H1 (cell line): ENCODE measurements around the gene STRN. TPM values are rescaled to one million over a fixed set of nuclear protein-coding genes. Genes with fewer than 3 reads are reported as not detected.
A peak's percentile ranks its signal among the peaks of the same experiment; 100 is the strongest.

Experiments
- CTCF ChIA-PET: fragments of 300-600 bp; sonication (Branson Sonifier 250); formaldehyde crosslinking; loops from one replicate; lab custom pipeline; 2021; ENCODE audit not compliant: partially characterized antibody; lab: Charles Lee
- POLR2A ChIA-PET: fragments of 300-600 bp; sonication (Branson Sonifier 250); formaldehyde crosslinking; loops from one replicate; lab custom pipeline; 2021; ENCODE audit warnings: inconsistent platforms; ENCODE audit not compliant: partially characterized antibody; lab: Charles Lee
- DNase-seq, 2 experiments: peaks; one replicate each; pipeline versions ENCODE4 v3.0.0 to v3.0.0-alpha.2; 2010 to 2022; ENCODE audit warnings: low spot score in 2 of 2, low read depth in 1 of 2, mixed read lengths in 1 of 2
- FAIRE-seq: peaks from 2 replicates; lab custom pipeline; 2011; peaks lifted over from hg19 to GRCh38; lab: Jason Lieb, UNC
- H2AFZ ChIP-seq: 2 replicates; pipeline ENCODE4 v1.8.1; 2012; ENCODE audit warnings: low read length, inconsistent platforms
- H2AK5ac ChIP-seq: 2 replicates; pipeline ENCODE4 v1.6.1; 2013; ENCODE audit warnings: low read depth, low read length
- H2BK120ac ChIP-seq: replicated peaks from 2 replicates; pipeline ENCODE3; 2013; ENCODE audit warnings: low read depth, low read length, inconsistent platforms
- H2BK12ac ChIP-seq: 2 replicates; pipeline ENCODE4 v1.6.1; 2013; ENCODE audit warnings: low read depth, low read length
- H2BK15ac ChIP-seq: 2 replicates; pipeline ENCODE4 v1.6.1; 2013; ENCODE audit warnings: low read length
- H2BK20ac ChIP-seq: 2 replicates; pipeline ENCODE4 v1.6.1; 2013; ENCODE audit warnings: low read length
- H2BK5ac ChIP-seq: 2 replicates; pipeline ENCODE4 v1.6.1; 2013; ENCODE audit warnings: low read depth, low read length
- H3K14ac ChIP-seq: 2 replicates; pipeline ENCODE4 v1.6.1; 2013; ENCODE audit warnings: inconsistent platforms; ENCODE audit not compliant: insufficient read length
- H3K18ac ChIP-seq: 2 replicates; pipeline ENCODE4 v1.6.1; 2013; ENCODE audit warnings: low read length; ENCODE audit errors: extremely low read depth
- H3K23ac ChIP-seq: 2 replicates; pipeline ENCODE4 v1.6.1; 2013; ENCODE audit warnings: inconsistent platforms; ENCODE audit not compliant: insufficient read length
- H3K23me2 ChIP-seq: 2 replicates; pipeline ENCODE4 v1.6.1; 2013; ENCODE audit warnings: low read depth, low read length
- H3K27ac ChIP-seq: 2 replicates; pipeline ENCODE4 v1.6.1; 2011; ENCODE audit warnings: low read depth, low read length, inconsistent platforms
- H3K27me3 ChIP-seq, 4 experiments: replicated peaks in 1 of 4; 1 replicate in 1 of 4; 2 replicates in 3 of 4; pipeline versions ENCODE4 v1.6.1 to v1.8.1; 2011 to 2013; ENCODE audit warnings: low read length in 3 of 4, mild to moderate bottlenecking in 3 of 4, inconsistent platforms in 2 of 4, mixed read lengths in 2 of 4, moderate library complexity in 1 of 4; ENCODE audit not compliant: control insufficient read depth in 3 of 4, insufficient read depth in 3 of 4; ENCODE audit errors: extremely low read depth in 1 of 4
- H3K36me3 ChIP-seq, 4 experiments: 2 replicates each; pipeline versions ENCODE4 v1.6.1 to v1.8.1; 2011 to 2013; ENCODE audit warnings: mild to moderate bottlenecking in 4 of 4, low read length in 3 of 4, moderate library complexity in 2 of 4, control low read depth in 1 of 4, inconsistent platforms in 1 of 4; ENCODE audit not compliant: insufficient read depth in 4 of 4, control insufficient read depth in 2 of 4
- H3K4ac ChIP-seq: replicated peaks from 2 replicates; pipeline ENCODE3; 2013; ENCODE audit warnings: low read length, low read depth, mixed read lengths, inconsistent platforms; ENCODE audit not compliant: insufficient read length
- H3K4me1 ChIP-seq, 4 experiments: replicated peaks in 1 of 4; 1 replicate in 1 of 4; 2 replicates in 3 of 4; pipeline versions ENCODE4 v1.6.1 to v1.8.1; 2011 to 2013; ENCODE audit warnings: low read length in 3 of 4, inconsistent platforms in 2 of 4, mixed read lengths in 1 of 4; ENCODE audit not compliant: insufficient read depth in 4 of 4, control insufficient read depth in 3 of 4
- H3K4me2 ChIP-seq, 2 experiments: 2 replicates each; pipeline versions ENCODE4 v1.6.1 to v1.8.1; 2011 to 2013; ENCODE audit warnings: low read depth in 2 of 2, low read length in 2 of 2, control low read depth in 1 of 2, inconsistent platforms in 1 of 2, mild to moderate bottlenecking in 1 of 2; ENCODE audit not compliant: insufficient read depth in 1 of 2
- H3K4me3 ChIP-seq, 4 experiments: fragments of 200-600, 300-600 bp in 1 of 4; sonication (generic), shearing (Covaris generic), sonication (Bioruptor Twin) in 1 of 4; 2 replicates each; pipeline versions ENCODE4 v1.5.1 to v1.8.1; 2011 to 2016; ENCODE audit warnings: low read length in 4 of 4, low read depth in 3 of 4, control low read depth in 2 of 4, inconsistent platforms in 2 of 4, mild to moderate bottlenecking in 2 of 4, mixed read lengths in 1 of 4, moderate library complexity in 1 of 4; ENCODE audit not compliant: insufficient read depth in 2 of 4; ENCODE audit errors: extremely low read depth in 1 of 4
- H3K56ac ChIP-seq: replicated peaks from 2 replicates; pipeline ENCODE3; 2013; ENCODE audit warnings: low read depth, mild to moderate bottlenecking, mixed read lengths, low read length, inconsistent platforms; ENCODE audit not compliant: insufficient read length
- H3K79me1 ChIP-seq: 2 replicates; pipeline ENCODE4 v1.6.1; 2013; ENCODE audit warnings: low read depth, low read length, control low read depth
- H3K79me2 ChIP-seq, 2 experiments: 2 replicates each; pipeline versions ENCODE4 v1.6.1 to v1.8.1; 2012 to 2013; ENCODE audit warnings: low read length in 2 of 2, mild to moderate bottlenecking in 2 of 2, inconsistent platforms in 1 of 2; ENCODE audit not compliant: insufficient read depth in 2 of 2, control insufficient read depth in 1 of 2
- H3K9ac ChIP-seq, 4 experiments: replicated peaks in 1 of 4; 1 replicate in 1 of 4; 2 replicates in 3 of 4; pipeline versions ENCODE4 v1.6.1 to v1.8.1; 2011 to 2013; ENCODE audit warnings: low read depth in 3 of 4, low read length in 3 of 4, control low read depth in 2 of 4, mild to moderate bottlenecking in 2 of 4, moderate library complexity in 2 of 4, inconsistent platforms in 1 of 4; ENCODE audit errors: extremely low read depth in 1 of 4
- H3K9me3 ChIP-seq, 2 experiments: 2 replicates each; pipeline versions ENCODE4 v1.6.1 to v1.8.1; 2012 to 2013; ENCODE audit warnings: mild to moderate bottlenecking in 2 of 2, moderate library complexity in 2 of 2, control low read depth in 1 of 2, inconsistent platforms in 1 of 2, low read depth in 1 of 2, low read length in 1 of 2, mixed read lengths in 1 of 2; ENCODE audit not compliant: insufficient read depth in 2 of 2
- H4K20me1 ChIP-seq, 2 experiments: replicated peaks in 1 of 2; 2 replicates each; pipeline versions ENCODE3 to v1.8.1; 2011 to 2013; ENCODE audit warnings: inconsistent platforms in 2 of 2, low read length in 2 of 2, mild to moderate bottlenecking in 1 of 2; ENCODE audit not compliant: insufficient read depth in 2 of 2, control insufficient read depth in 1 of 2
- H4K5ac ChIP-seq: 2 replicates; pipeline ENCODE4 v1.6.1; 2013; ENCODE audit warnings: low read length, low read depth, mixed read lengths, inconsistent platforms; ENCODE audit not compliant: insufficient read length
- H4K8ac ChIP-seq: 2 replicates; pipeline ENCODE4 v1.8.0; 2013; ENCODE audit warnings: mild to moderate bottlenecking, moderate library complexity, low read length, inconsistent platforms; ENCODE audit not compliant: insufficient read depth; ENCODE audit errors: extremely low read depth
- H4K91ac ChIP-seq: replicated peaks from 2 replicates; pipeline ENCODE3; 2013; ENCODE audit warnings: low read length, mixed read lengths, inconsistent platforms; ENCODE audit not compliant: insufficient read length
- ASH2L ChIP-seq: fragments of 200-600, 300-600 bp; sonication (generic); IDR thresholded peaks from one replicate; pipeline ENCODE4 v1.7.1; 2017; ENCODE audit warnings: low read length
- CEBPB ChIP-seq: IDR thresholded peaks from 2 replicates; pipeline ENCODE4 v1.6.1; 2012; ENCODE audit warnings: low read depth, low read length
- CHD2 ChIP-seq: IDR thresholded peaks from 2 replicates; pipeline ENCODE4 v1.6.1; 2012; ENCODE audit warnings: low read length, improper control_type of control experiment
- CTBP2 ChIP-seq: IDR thresholded peaks from 2 replicates; pipeline ENCODE4 v1.7.0; 2011; ENCODE audit warnings: borderline replicate concordance, mild to moderate bottlenecking, moderate library complexity, mixed read lengths, low read length; ENCODE audit not compliant: insufficient read depth, insufficient read length
- GABPA ChIP-seq: IDR thresholded peaks from 2 replicates; pipeline ENCODE4 v1.6.1; 2011; ENCODE audit warnings: mild to moderate bottlenecking, low read length, moderate library complexity, borderline replicate concordance; ENCODE audit not compliant: insufficient read depth
- PHF8 ChIP-seq: fragments of 200-600 bp; sonication (generic); conservative IDR thresholded peaks from 2 replicates; pipeline ENCODE4 v1.7.1; 2012; ENCODE audit warnings: low read depth, mild to moderate bottlenecking, inconsistent platforms, low read length, moderate library complexity
- RNF2 ChIP-seq: fragments of 200-900, 300-1000 bp; sonication (generic); IDR thresholded peaks from 2 replicates; pipeline ENCODE4 v1.7.1; 2016; ENCODE audit warnings: borderline replicate concordance, low read depth, mild to moderate bottlenecking, antibody characterized with exemption, low read length; ENCODE audit not compliant: poor library complexity, severe bottlenecking; ENCODE audit errors: missing control alignments
- SIN3A ChIP-seq, 2 experiments: IDR thresholded peaks in 1 of 2; conservative IDR thresholded peaks in 1 of 2; 2 replicates each; pipeline ENCODE4 v1.6.1; 2011 to 2012; ENCODE audit warnings: low read length in 2 of 2, improper control_type of control experiment in 1 of 2, low read depth in 1 of 2, mild to moderate bottlenecking in 1 of 2
- SIX5 ChIP-seq: IDR thresholded peaks from 2 replicates; pipeline ENCODE4 v1.6.1; 2011; ENCODE audit warnings: mild to moderate bottlenecking, low read depth, low read length
- TAF7 ChIP-seq: optimal IDR thresholded peaks from 2 replicates; pipeline ENCODE3; 2011; ENCODE audit warnings: low read depth, mild to moderate bottlenecking, inconsistent platforms, low read length, moderate library complexity, borderline replicate concordance
- TCF12 ChIP-seq: IDR thresholded peaks from 2 replicates; pipeline ENCODE4 v1.6.1; 2011; ENCODE audit warnings: low read depth, mild to moderate bottlenecking, low read length
- YY1 ChIP-seq: IDR thresholded peaks from 2 replicates; pipeline ENCODE4 v1.6.1; 2011; ENCODE audit warnings: low read depth, mild to moderate bottlenecking, low read length
- WGBS, 2 experiments: shearing (Covaris generic) in 1 of 2; methylation state at CpG; one replicate each; pipeline versions ENCODE4 v1.1.6 to v1.1.7; 2013 to 2015; ENCODE audit warnings: low lambda C conversion rate in 2 of 2, mixed read lengths in 2 of 2, inconsistent platforms in 1 of 2, low coverage in 1 of 2, missing lambda C conversion rate in 1 of 2; ENCODE audit not compliant: insufficient replicate concordance in 2 of 2, insufficient coverage in 1 of 2, insufficient read length in 1 of 2; ENCODE audit errors: extremely low coverage in 1 of 2, missing lambda C conversion rate in 1 of 2; 5-methylcytosine and 5-hydroxymethylcytosine counted together
- polyA plus RNA-seq, 7 experiments: library from polyadenylated mRNA; depleted of rRNA in 3 of 7; stranded (reverse) in 5 of 7; unstranded in 2 of 7; fragments of >200 nt in 5 of 7; fragments of 200-250 nt in 2 of 7; gene quantifications; 1 replicate in 5 of 7; 2 replicates in 1 of 7; 4 replicates in 1 of 7; pipeline versions ENCODE4 v1.2.1 to v1.2.3, GENCODE V29; 2011 to 2013; ENCODE audit warnings: missing spikeins in 2 of 7, mixed read lengths in 2 of 7
- total RNA-seq: library from RNA; stranded (reverse); fragmentation: NEBNext Ultra II Directional; extraction: Animal tissue kit (Norgen Biotek cat#: 25700); gene quantifications from 2 replicates; pipeline ENCODE4 v1.2.1, GENCODE V29; 2021
- TF ChIP-seq, protein P1 (sequence below): IDR thresholded peaks from 2 replicates; pipeline ENCODE4 v1.6.1; 2012; ENCODE audit warnings: inconsistent platforms

The STRN gene
- total and polyA plus RNA-seq, 2 of the 8 experiments (the other 6 are each of a cell fraction or from before 2014, with no cell fraction given), result 8.3 to 47.0 TPM

DNA sequence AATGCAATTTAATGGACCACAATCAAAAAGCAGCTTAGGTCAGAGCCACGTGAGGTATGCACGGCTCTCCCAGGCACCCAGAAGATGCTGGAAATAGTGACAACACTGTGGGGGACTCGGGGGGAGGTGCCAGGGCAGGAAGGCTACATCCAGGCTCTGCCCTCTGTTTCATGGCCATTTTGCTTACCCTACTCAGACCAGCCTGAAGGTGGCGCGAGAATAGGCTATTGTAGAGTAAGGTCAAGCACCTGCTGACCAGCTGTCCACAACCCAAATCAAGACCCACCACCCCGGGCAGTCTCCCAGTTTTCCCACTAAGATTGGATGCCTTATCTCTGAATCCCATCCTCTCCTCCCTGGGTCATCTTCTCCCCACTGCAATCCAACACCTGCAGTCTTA, 154.1 kb downstream of the STRN start:
- H3K56ac ChIP-seq, result no peak overlapping the region
- TF ChIP-seq GABPA, result no peak
- no peak for TF ChIP-seq TAF7
- TF ChIP-seq, protein P1, sequence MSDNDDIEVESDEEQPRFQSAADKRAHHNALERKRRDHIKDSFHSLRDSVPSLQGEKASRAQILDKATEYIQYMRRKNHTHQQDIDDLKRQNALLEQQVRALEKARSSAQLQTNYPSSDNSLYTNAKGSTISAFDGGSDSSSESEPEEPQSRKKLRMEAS, result 0 out of 2 replicates have a peak, but pooled peaks have one; percentile 27
- TF ChIP-seq CTBP2, result no peak
- no peak for TF ChIP-seq SIX5
- peak; percentile 64; the same call in 1 of the 2 replicates for TF ChIP-seq TCF12
- TF ChIP-seq CEBPB, result no peak
- TF ChIP-seq PHF8, result no peak
- TF ChIP-seq RNF2, result no peak
- TF ChIP-seq YY1, result 0 out of 2 replicates have a peak, but pooled peaks have one; percentile 73
- TF ChIP-seq SIN3A (conservative IDR thresholded peaks at IDR 0.05 in 1 of 2, IDR thresholded peaks at IDR 0.05 in 1 of 2; ENCODE audit: low read depth in 1 of 2, low read length in 2 of 2), result no peak
- no peak for TF ChIP-seq ASH2L
- no peak for TF ChIP-seq CHD2

More for the DNA sequence above, 154.1 kb downstream of the STRN start:
- no peak overlapping the region for H3K18ac ChIP-seq
- no peak overlapping the region for H3K9ac ChIP-seq
- H3K27ac ChIP-seq, result no peak overlapping the region
- no peak overlapping the region for H2AK5ac ChIP-seq
- H4K91ac ChIP-seq, result no peak overlapping the region
- no peak overlapping the region; the same call in 1 of the 2 replicates for H2BK12ac ChIP-seq
- no peak overlapping the region for H2BK5ac ChIP-seq
- H4K8ac ChIP-seq, result no peak overlapping the region
- FAIRE-seq (peak; percentile 57), DNase-seq (peak; percentile 9 to 83)
- no peak overlapping the region for H2BK15ac ChIP-seq
- no peak overlapping the region for H2BK20ac ChIP-seq
- H3K4me2 ChIP-seq, result no peak overlapping the region
- no peaks in the 10 kb centered on the region for H4K20me1 ChIP-seq
- 43% methylated on average over 6 of the region's 6 CpGs; no CpG with 5 or more reads in 1 of the 2 experiments for WGBS, 2 experiments
- H3K4ac ChIP-seq, result no peak overlapping the region
- no peak overlapping the region for H3K4me3 ChIP-seq
- H3K23ac ChIP-seq, result no peak overlapping the region
- no peak overlapping the region for H3K14ac ChIP-seq
- no peak overlapping the region for H2AFZ ChIP-seq
- H3K27me3 ChIP-seq, result no peaks in the 10 kb centered on the region; a peak in 1 of 7 replicates
- CTCF ChIA-PET, result interaction anchor here (0.6 to 6.4 kb wide), 26 partner anchors 9 to 1446 kb away, joined by 3 to 65 read pairs (median 5); no protein-coding TSS in a partner anchor
- no peaks in the 10 kb centered on the region for H3K4me1 ChIP-seq
- H3K23me2 ChIP-seq, result no peaks in the 10 kb centered on the region
- H3K79me1 ChIP-seq, result no peaks in the 10 kb centered on the region
- no peak overlapping the region for H2BK120ac ChIP-seq
- H3K36me3 ChIP-seq, result no peaks in the 10 kb centered on the region
- H3K9me3 ChIP-seq, result peaks cover 0 to 9% of the 10 kb centered on the region in 2 experiments; a peak in 1 of 4 replicates
- POLR2A ChIA-PET, result no interaction called here
- H4K5ac ChIP-seq, result no peak overlapping the region
- H3K79me2 ChIP-seq, result no peaks in the 10 kb centered on the region
